ENCODE data around the gene TBC1D8.

Gene TBC1D8

GRCh38 chr2:101161658-101162057 lies 10.5 kb upstream of the TBC1D8 start:
- DNase-seq: no peak

GRCh38 chr2:101160454-101160853 lies 9.3 kb upstream of the TBC1D8 start:
- no peak for DNase-seq

GRCh38 chr2:101159526-101159925 lies 8.3 kb upstream of the TBC1D8 start:
- DNase-seq: no peak

GRCh38 chr2:101157272-101157671 lies 6.1 kb upstream of the TBC1D8 start:
- DNase-seq: no peak

GRCh38 chr2:101153787-101154186 lies 2.6 kb upstream of the TBC1D8 start:
- no peak for DNase-seq

- no peak for DNase-seq
Measured at GRCh38 chr2:101153077-101153707, 2.0 kb upstream of the TBC1D8 start.

- no peak for DNase-seq
Measured at GRCh38 chr2:101152272-101153076, 1.3 kb upstream of the TBC1D8 start.

- no peak for DNase-seq
Measured at GRCh38 chr2:101151859-101152271, 683 bp upstream of the TBC1D8 start.

GRCh38 chr2:101150306-101151145 lies 656 bp downstream of the TBC1D8 start:
- DNase-seq: peak; percentile 22

GRCh38 chr2:101149241-101150192 lies 1.7 kb downstream of the TBC1D8 start:
- DNase-seq: no peak

- DNase-seq: no peak
Measured at GRCh38 chr2:101148777-101149176, 2.4 kb downstream of the TBC1D8 start.

- DNase-seq: no peak
Measured at GRCh38 chr2:101147971-101148370, 3.2 kb downstream of the TBC1D8 start.

- DNase-seq: no peak
Measured at GRCh38 chr2:101147062-101147461, 4.1 kb downstream of the TBC1D8 start.

GRCh38 chr2:101146535-101146934 lies 4.6 kb downstream of the TBC1D8 start:
- no peak for DNase-seq

GRCh38 chr2:101145406-101145805 lies 5.8 kb downstream of the TBC1D8 start:
- DNase-seq: no peak

- no peak for DNase-seq
Measured at GRCh38 chr2:101142163-101142562, 9.0 kb downstream of the TBC1D8 start.

- no peak for DNase-seq
Measured at GRCh38 chr2:101140978-101141655, 10.1 kb downstream of the TBC1D8 start.

- no peak for DNase-seq
Measured at GRCh38 chr2:101140237-101140636, 10.9 kb downstream of the TBC1D8 start.

GRCh38 chr2:101139495-101139894 lies 11.7 kb downstream of the TBC1D8 start:
- no peak for DNase-seq

GRCh38 chr2:101135412-101136296 lies 15.5 kb downstream of the TBC1D8 start:
- DNase-seq: no peak
